Mesenchymal stem cell (in vitro differentiated cells and primary cell): ENCODE data around the gene GADD45A.

Experiments
- DNase-seq: peaks from one replicate; pipeline ENCODE4 v3.0.0-alpha.2; 2013
- H2AFZ ChIP-seq: one replicate; pipeline ENCODE4 v1.6.1; 2013; ENCODE audit warnings: low read depth, mild to moderate bottlenecking, control low read depth, inconsistent platforms, low read length, moderate library complexity
- H2AK5ac ChIP-seq: 2 replicates; pipeline ENCODE4 v1.6.1; 2013; ENCODE audit warnings: low read length, moderate library complexity, mild to moderate bottlenecking, inconsistent platforms; ENCODE audit not compliant: severe bottlenecking
- H2BK120ac ChIP-seq: one replicate; pipeline ENCODE4 v1.6.1; 2013; ENCODE audit warnings: low read depth, mild to moderate bottlenecking, inconsistent platforms, low read length, moderate library complexity
- H2BK12ac ChIP-seq, 2 experiments: one replicate each; pipeline ENCODE4 v1.6.1; 2013; ENCODE audit warnings: inconsistent platforms in 2 of 2, low read length in 2 of 2, mild to moderate bottlenecking in 2 of 2, moderate library complexity in 2 of 2, control low read depth in 1 of 2
- H2BK15ac ChIP-seq: one replicate; pipeline ENCODE4 v1.6.1; 2013; ENCODE audit warnings: mild to moderate bottlenecking, low read depth, inconsistent platforms; ENCODE audit not compliant: poor library complexity, severe bottlenecking
- H2BK5ac ChIP-seq: 2 replicates; pipeline ENCODE4 v1.6.1; 2013; ENCODE audit warnings: low read depth, mild to moderate bottlenecking, low read length, control low read depth, inconsistent platforms; ENCODE audit not compliant: poor library complexity, severe bottlenecking
- H3K14ac ChIP-seq, 2 experiments: one replicate each; pipeline ENCODE4 v1.6.1; 2013; ENCODE audit warnings: inconsistent platforms in 2 of 2, low read length in 2 of 2, control low read depth in 1 of 2, mild to moderate bottlenecking in 1 of 2, moderate library complexity in 1 of 2
- H3K18ac ChIP-seq, 2 experiments: one replicate each; pipeline ENCODE4 v1.6.1; 2013; ENCODE audit warnings: inconsistent platforms in 2 of 2, low read length in 2 of 2, control low read depth in 1 of 2, low read depth in 1 of 2, mild to moderate bottlenecking in 1 of 2
- H3K23ac ChIP-seq, 2 experiments: one replicate each; pipeline ENCODE4 v1.6.1; 2013; ENCODE audit warnings: inconsistent platforms in 2 of 2, low read length in 2 of 2, mild to moderate bottlenecking in 2 of 2, moderate library complexity in 2 of 2, control low read depth in 1 of 2
- H3K27ac ChIP-seq: 2 replicates; pipeline ENCODE4 v1.5.1; 2013; ENCODE audit warnings: mild to moderate bottlenecking, moderate library complexity, low read length, control low read depth, inconsistent platforms; ENCODE audit not compliant: poor library complexity, severe bottlenecking
- H3K27me3 ChIP-seq, 2 experiments: 2 replicates each; pipeline versions ENCODE4 v1.6.1 to v1.7.0; 2013; ENCODE audit warnings: low read length in 2 of 2, mild to moderate bottlenecking in 2 of 2, moderate library complexity in 2 of 2, control low read depth in 1 of 2, inconsistent platforms in 1 of 2; ENCODE audit not compliant: control insufficient read depth in 1 of 2, insufficient read depth in 1 of 2
- H3K36me3 ChIP-seq, 2 experiments: 2 replicates each; pipeline versions ENCODE4 v1.6.1 to v1.7.0; 2013; ENCODE audit warnings: low read length in 2 of 2, control low read depth in 1 of 2, inconsistent platforms in 1 of 2, low read depth in 1 of 2, mild to moderate bottlenecking in 1 of 2; ENCODE audit not compliant: insufficient read depth in 2 of 2, control insufficient read depth in 1 of 2
- H3K4ac ChIP-seq, 2 experiments: one replicate each; pipeline ENCODE4 v1.6.1; 2013; ENCODE audit warnings: inconsistent platforms in 2 of 2, low read length in 2 of 2, mild to moderate bottlenecking in 2 of 2, moderate library complexity in 2 of 2, control low read depth in 1 of 2, low read depth in 1 of 2
- H3K4me1 ChIP-seq: 2 replicates; pipeline ENCODE4 v1.6.1; 2013; ENCODE audit warnings: low read depth, low read length, control low read depth; ENCODE audit not compliant: control insufficient read depth, insufficient read depth
- H3K4me2 ChIP-seq: 2 replicates; pipeline ENCODE4 v1.6.1; 2013; ENCODE audit warnings: low read length, mild to moderate bottlenecking, inconsistent platforms; ENCODE audit not compliant: poor library complexity, severe bottlenecking
- H3K4me3 ChIP-seq, 2 experiments: 2 replicates each; pipeline versions ENCODE4 v1.5.1 to v1.7.0; 2013; ENCODE audit warnings: low read length in 2 of 2, mild to moderate bottlenecking in 2 of 2, control low read depth in 1 of 2, low read depth in 1 of 2; ENCODE audit not compliant: insufficient read depth in 1 of 2
- H3K79me1 ChIP-seq: replicated peaks from 2 replicates; pipeline ENCODE4 v1.6.1; 2013; ENCODE audit warnings: mild to moderate bottlenecking, control low read depth, low read length, inconsistent platforms; ENCODE audit not compliant: poor library complexity, severe bottlenecking
- H3K9ac ChIP-seq: 2 replicates; pipeline ENCODE4 v1.7.0; 2013; ENCODE audit warnings: mild to moderate bottlenecking, low read length, moderate library complexity
- H3K9me3 ChIP-seq: 2 replicates; pipeline ENCODE4 v1.7.0; 2013; ENCODE audit warnings: mild to moderate bottlenecking, low read length; ENCODE audit not compliant: control insufficient read depth
- H4K8ac ChIP-seq: one replicate; pipeline ENCODE4 v1.6.1; 2013; ENCODE audit warnings: inconsistent platforms, mild to moderate bottlenecking, low read length, moderate library complexity
- H4K91ac ChIP-seq: one replicate; pipeline ENCODE4 v1.6.1; 2013; ENCODE audit warnings: mild to moderate bottlenecking, low read length, inconsistent platforms
- WGBS: methylation state at CpG from one replicate; pipeline ENCODE4 v1.1.7; 2013; ENCODE audit warnings: mixed read lengths; 5-methylcytosine and 5-hydroxymethylcytosine counted together

GADD45A gene

DNA sequence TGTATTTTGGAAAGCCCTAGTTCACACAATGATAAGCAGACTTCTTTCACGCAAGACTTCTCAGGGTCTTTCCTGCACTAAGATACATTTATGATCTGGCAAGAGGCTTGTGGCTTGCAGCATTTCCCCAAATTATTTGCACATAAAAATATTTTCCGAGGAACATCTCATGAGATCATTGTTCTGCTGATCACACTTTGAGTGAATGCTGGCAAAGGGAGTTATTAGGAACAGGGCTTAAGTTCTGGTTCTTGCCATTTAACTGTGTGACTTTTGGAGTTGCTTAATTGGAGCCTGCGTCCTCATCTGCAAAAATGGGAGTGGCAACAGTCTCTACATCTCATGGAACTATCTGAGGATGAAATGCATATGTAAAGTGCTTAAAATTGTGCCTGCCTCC is 50.2 kb downstream of the GADD45A start:
- H3K9ac ChIP-seq, result peak overlapping the region; percentile 40
- no peak overlapping the region for H3K23ac ChIP-seq
- H2AFZ ChIP-seq, result no peak overlapping the region
- no peak overlapping the region for H2AK5ac ChIP-seq
- H3K14ac ChIP-seq, result no peak overlapping the region
- no peaks in the 10 kb centered on the region for H3K9me3 ChIP-seq
- no peak overlapping the region for H2BK120ac ChIP-seq
- peaks cover 19% of the 10 kb centered on the region for H3K4me1 ChIP-seq
- H3K4me2 ChIP-seq, result no peak overlapping the region
- H3K18ac ChIP-seq, result no peak overlapping the region
- H3K27ac ChIP-seq, result peak overlapping the region; percentile 35
- 83% methylated on average over 3 of the region's 3 CpGs for WGBS
- no peak overlapping the region for H4K91ac ChIP-seq
- no peak overlapping the region for H3K4ac ChIP-seq
- H3K4me3 ChIP-seq, result no peak overlapping the region
- H2BK12ac ChIP-seq, result no peak overlapping the region
- H3K36me3 ChIP-seq, result peaks cover 3 to 6% of the 10 kb centered on the region in 2 experiments
- peaks cover 26% of the 10 kb centered on the region for H3K79me1 ChIP-seq
- H3K27me3 ChIP-seq, result no peaks in the 10 kb centered on the region
- no peak for DNase-seq
- no peak overlapping the region for H2BK5ac ChIP-seq
- H2BK15ac ChIP-seq, result no peak overlapping the region
- H4K8ac ChIP-seq, result no peak overlapping the region

DNA sequence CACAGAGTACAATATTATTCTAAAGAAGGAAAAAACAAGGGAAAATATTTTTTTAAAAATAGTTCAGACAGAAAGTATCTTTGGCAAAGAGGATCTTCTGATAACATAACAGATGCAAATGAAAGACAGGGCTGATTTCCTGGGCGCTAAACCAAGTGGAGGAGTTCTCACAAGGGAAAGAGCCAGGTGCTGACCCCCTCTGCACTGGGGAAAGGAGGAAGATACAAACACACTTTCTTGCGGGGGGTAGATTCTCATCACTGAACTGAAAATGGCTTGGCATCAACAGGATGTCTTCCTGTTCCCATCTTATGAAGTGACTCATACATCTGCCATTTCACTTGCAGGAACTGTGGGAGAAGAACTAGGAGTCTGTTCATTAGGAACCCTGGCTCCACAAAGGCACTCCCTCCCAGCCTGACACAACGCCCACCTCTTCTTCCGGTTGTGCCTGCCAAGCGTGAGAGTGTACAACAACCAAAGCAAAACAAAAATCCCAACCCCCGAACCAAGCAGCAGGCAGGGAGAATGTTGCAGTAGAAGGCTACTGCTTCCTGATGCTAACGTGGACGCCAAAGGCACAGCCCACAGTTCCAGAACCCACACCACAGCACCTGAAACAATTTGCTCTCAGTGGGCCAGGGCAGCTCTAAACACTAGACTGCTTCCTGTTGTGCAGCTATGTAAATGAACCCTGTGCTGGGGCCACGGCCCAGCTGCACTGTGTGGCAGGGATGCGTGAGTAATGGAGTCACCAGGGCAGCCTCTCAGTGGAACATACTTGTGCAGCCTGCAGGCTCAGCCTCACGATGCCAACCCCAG is 51.0 kb downstream of the GADD45A start:
- Histone ChIP-seq H3K4me3 (peak overlapping the region in 1 of 2 experiments; percentile 50), H3K27me3 (no peaks in the 10 kb centered on the region)

DNA sequence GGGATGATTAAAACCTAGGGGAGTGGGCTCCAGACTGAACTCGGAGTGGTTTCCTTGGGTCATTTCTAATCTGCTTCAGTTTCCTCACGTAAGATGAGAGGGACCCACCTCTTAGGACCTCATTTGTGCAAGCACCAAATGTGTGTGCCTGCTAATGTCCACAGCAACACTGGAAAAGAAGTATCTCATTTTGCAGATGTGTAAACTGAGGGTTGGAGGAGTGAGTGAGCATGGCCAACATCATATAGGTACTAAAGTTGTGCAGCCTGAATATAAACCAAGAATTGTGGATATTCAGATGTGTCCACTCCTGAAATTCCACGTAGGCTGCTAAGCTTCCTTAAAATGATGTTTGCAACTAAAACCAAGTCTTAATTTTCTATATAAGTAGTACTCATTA is 51.7 kb downstream of the GADD45A start:
- no peaks in the 10 kb centered on the region for H3K9me3 ChIP-seq
- no peak overlapping the region for H3K14ac ChIP-seq
- peak overlapping the region; percentile 67 for H2AK5ac ChIP-seq
- peak overlapping the region; percentile 40 for H3K9ac ChIP-seq
- DNase-seq, result no peak
- 92% methylated on average over 3 of the region's 3 CpGs for WGBS
- H3K4me3 ChIP-seq, result peak overlapping the region in 1 of 2 experiments; percentile 50
- H4K8ac ChIP-seq, result peak overlapping the region; percentile 94
- no peak overlapping the region for H2BK15ac ChIP-seq
- H3K27ac ChIP-seq, result peak overlapping the region; percentile 95
- no peaks in the 10 kb centered on the region for H3K27me3 ChIP-seq
- no peak overlapping the region for H2AFZ ChIP-seq
- H2BK5ac ChIP-seq, result no peak overlapping the region
- no peak overlapping the region for H3K23ac ChIP-seq
- H3K36me3 ChIP-seq, result peaks cover 3 to 6% of the 10 kb centered on the region in 2 experiments
- peaks cover 21% of the 10 kb centered on the region for H3K4me1 ChIP-seq
- H3K4ac ChIP-seq, result peak overlapping the region in 1 of 2 experiments; percentile 56
- H3K79me1 ChIP-seq, result peaks cover 23% of the 10 kb centered on the region
- no peak overlapping the region for H3K4me2 ChIP-seq
- peak overlapping the region; percentile 91 to 95 for H3K18ac ChIP-seq
- peak overlapping the region; percentile 75 to 80 for H2BK12ac ChIP-seq
- peak overlapping the region; percentile 87 for H4K91ac ChIP-seq
- peak overlapping the region; percentile 13 for H2BK120ac ChIP-seq

More for the DNA sequence above, 51.0 kb downstream of the GADD45A start:
- Histone ChIP-seq H2AFZ (no peak overlapping the region), H2AK5ac (peak overlapping the region; percentile 67), H3K23ac (no peak overlapping the region), H2BK15ac (no peak overlapping the region), H3K14ac (peak overlapping the region in 1 of 2 experiments; percentile 30), H3K9me3 (no peaks in the 10 kb centered on the region), H4K91ac (peak overlapping the region; percentile 87), H3K4me2 (peak overlapping the region; percentile 9), H3K79me1 (peaks cover 26% of the 10 kb centered on the region), H3K27ac (peak overlapping the region; percentile 95), H2BK12ac (peak overlapping the region; percentile 75 to 80), H3K4ac (peak overlapping the region; percentile 56 to 73), H2BK120ac (peak overlapping the region; percentile 42), H3K4me1 (peaks cover 19% of the 10 kb centered on the region), H3K36me3 (peaks cover 3 to 10% of the 10 kb centered on the region in 2 experiments), H2BK5ac (peak overlapping the region; percentile 45), H3K9ac (peak overlapping the region; percentile 40), H4K8ac (peak overlapping the region; percentile 94), H3K18ac (peak overlapping the region; percentile 91 to 95)
- DNase-seq, result peak; percentile 92
- WGBS, result 11% methylated on average over 11 of the region's 11 CpGs

DNA sequence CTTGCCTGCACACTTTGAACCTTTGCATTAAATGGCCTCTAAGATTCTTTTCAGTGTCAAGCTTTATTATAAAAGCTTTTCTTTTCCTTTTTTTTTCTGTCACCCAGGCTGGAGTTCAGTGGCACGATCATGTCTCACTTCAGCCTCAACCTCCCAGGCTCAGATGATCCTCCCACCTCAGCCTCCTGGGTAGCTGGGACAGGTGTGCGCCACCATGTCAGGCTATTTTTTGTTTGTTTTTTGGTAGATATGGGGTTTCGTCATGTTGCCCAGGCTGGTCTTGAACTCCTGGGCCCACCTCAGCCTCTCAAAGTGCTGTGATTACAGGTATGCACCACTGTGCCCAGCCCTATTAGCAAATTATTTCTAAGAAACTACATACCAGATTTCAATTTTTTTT is 52.9 kb downstream of the GADD45A start:
- Histone ChIP-seq H2BK5ac (no peak overlapping the region), H3K18ac (no peak overlapping the region), H3K4me3 (no peak overlapping the region), H2AFZ (no peak overlapping the region), H4K8ac (no peak overlapping the region), H3K27me3 (no peaks in the 10 kb centered on the region), H2BK12ac (no peak overlapping the region), H2BK15ac (no peak overlapping the region), H3K36me3 (peaks cover 3 to 6% of the 10 kb centered on the region in 2 experiments), H3K27ac (peak overlapping the region; percentile 22), H2BK120ac (no peak overlapping the region), H3K9ac (no peak overlapping the region), H3K14ac (no peak overlapping the region), H4K91ac (no peak overlapping the region), H3K9me3 (no peaks in the 10 kb centered on the region), H3K4me2 (no peak overlapping the region), H3K79me1 (peaks cover 22% of the 10 kb centered on the region), H2AK5ac (no peak overlapping the region), H3K23ac (no peak overlapping the region), H3K4me1 (peaks cover 19% of the 10 kb centered on the region), H3K4ac (no peak overlapping the region)
- 94% methylated on average over 1 of the region's 3 CpGs for WGBS
- no peak for DNase-seq
